Calu3 (cell line): ENCODE measurements around the gene EFNA2. TPM values are rescaled to one million over a fixed set of nuclear protein-coding genes. Genes with fewer than 3 reads are reported as not detected.

Source experiments
- BruUV-seq: library from RNA; stranded (reverse); fragments of 400-500 nt; replicated peaks from 2 replicates; lab custom pipeline; 2021; lab: Mats Ljungman, UMichigan
- CTCF ChIA-PET: fragments of 300-600 bp; sonication (Branson Sonifier 250); formaldehyde crosslinking; loops from one replicate; lab custom pipeline; 2022; ENCODE audit warnings: antibody characterized with exemption; lab: Charles Lee
- DNase-seq: peaks from one replicate; pipeline ENCODE4 v3.0.0; 2022
- H3K27ac Mint-ChIP-seq: one replicate; pipeline ENCODE4 v1.8.0; 2022; ENCODE audit warnings: mixed read lengths; ENCODE audit not compliant: unreplicated experiment
- H3K27me3 Mint-ChIP-seq: one replicate; pipeline ENCODE4 v1.8.0; 2022; ENCODE audit warnings: mixed read lengths; ENCODE audit not compliant: unreplicated experiment
- H3K36me3 Mint-ChIP-seq: one replicate; pipeline ENCODE4 v1.8.0; 2022; ENCODE audit warnings: mild to moderate bottlenecking, moderate library complexity, mixed read lengths; ENCODE audit not compliant: insufficient read depth, unreplicated experiment
- H3K4me1 Mint-ChIP-seq: one replicate; pipeline ENCODE4 v1.8.0; 2022; ENCODE audit warnings: mild to moderate bottlenecking, low read depth, mixed read lengths; ENCODE audit not compliant: unreplicated experiment
- H3K4me3 Mint-ChIP-seq: one replicate; pipeline ENCODE4 v1.8.0; 2022; ENCODE audit warnings: mild to moderate bottlenecking, low read depth, moderate library complexity, mixed read lengths; ENCODE audit not compliant: unreplicated experiment
- H3K9me3 Mint-ChIP-seq: one replicate; pipeline ENCODE4 v1.8.0; 2022; ENCODE audit warnings: low read depth, mixed read lengths; ENCODE audit not compliant: unreplicated experiment
- CTCF ChIP-seq: fragments of 200-600 bp; IDR thresholded peaks from one replicate; pipeline ENCODE4 v1.8.0; 2022; ENCODE audit warnings: antibody characterized with exemption; ENCODE audit not compliant: unreplicated experiment
- intact Hi-C: fragments of 100-400 bp; cut with micrococcal nuclease; formaldehyde crosslinking; loops from one replicate; pipeline ENCODE4 v1.10.0; 2022; ENCODE audit not compliant: unreplicated experiment
- total RNA-seq: library from RNA; stranded (reverse); gene quantifications from 2 replicates; pipeline ENCODE4 v1.2.3, GENCODE V29; 2022

EFNA2 gene
- total RNA-seq, 1 experiment from 2014 or later, result 0.90 TPM

- H3K4me3 Mint-ChIP-seq, result no peak overlapping the region
- H3K27ac Mint-ChIP-seq, result no peak overlapping the region
- CTCF ChIA-PET, result no interaction called here
- TF ChIP-seq CTCF, result no peak
- no TSS peak for BruUV-seq
- intact Hi-C loops, result no loop called here
- H3K9me3 Mint-ChIP-seq, result no peaks in the 10 kb centered on the region
- peaks cover 4% of the 10 kb centered on the region for H3K36me3 Mint-ChIP-seq
- H3K27me3 Mint-ChIP-seq, result no peaks in the 10 kb centered on the region
- no peak for DNase-seq
- H3K4me1 Mint-ChIP-seq, result no peaks in the 10 kb centered on the region
Observed at GRCh38 chr19:1311543-1312091, 25.9 kb downstream of the EFNA2 start.

GRCh38 chr19:1312767-1313694, 27.4 kb downstream of the EFNA2 start:
- CTCF ChIA-PET, result interaction anchor here (0.6 to 0.7 kb wide), 2 partner anchors 56 to 234 kb away, joined by 3 read pairs; no protein-coding TSS in a partner anchor
- no peaks in the 10 kb centered on the region for H3K4me1 Mint-ChIP-seq
- BruUV-seq, result no TSS peak
- H3K9me3 Mint-ChIP-seq, result no peaks in the 10 kb centered on the region
- intact Hi-C loops, result no loop called here
- no peak for TF ChIP-seq CTCF
- H3K27ac Mint-ChIP-seq, result no peak overlapping the region
- H3K27me3 Mint-ChIP-seq, result peaks cover 12% of the 10 kb centered on the region
- H3K4me3 Mint-ChIP-seq, result no peak overlapping the region
- peak; percentile 72 for DNase-seq
- H3K36me3 Mint-ChIP-seq, result no peaks in the 10 kb centered on the region

GRCh38 chr19:1313695-1314613, 28.3 kb downstream of the EFNA2 start:
- Mint-ChIP-seq H3K36me3 (no peaks in the 10 kb centered on the region), H3K4me1 (no peaks in the 10 kb centered on the region), H3K27me3 (peaks cover 12% of the 10 kb centered on the region), H3K9me3 (no peaks in the 10 kb centered on the region), H3K27ac (no peak overlapping the region), H3K4me3 (no peak overlapping the region)
- intact Hi-C loops, result no loop called here
- CTCF ChIA-PET, result interaction anchor here (0.6 kb wide), 1 partner anchor 233 kb away, joined by 3 read pairs; no protein-coding TSS in a partner anchor
- no peak for DNase-seq
- TF ChIP-seq CTCF, result no peak
- no TSS peak for BruUV-seq
